GM19397 (cell line): ENCODE results near the gene FAM234A.
"Not testable (repeated sequence)": the region's sequence is repeated elsewhere in the genome, so short reads cannot be mapped to it uniquely, and the experiment has no call there.

Experiments used
- ATAC-seq: cut with Tn5 transposase; IDR thresholded peaks from one replicate; pipeline ENCODE4 v1.9.1; 2021; ENCODE audit warnings: mild to moderate bottlenecking, moderate library complexity; ENCODE audit not compliant: unreplicated experiment

Gene FAM234A

GRCh38 chr16:229731-230281 lies 4.8 kb upstream of the FAM234A start:
- ATAC-seq: no peak

- not testable (repeated sequence) for ATAC-seq
These were observed 4.3 kb upstream of the FAM234A start for GRCh38 chr16:230351-230750.

- no peak for ATAC-seq
These were observed 3.7 kb upstream of the FAM234A start for GRCh38 chr16:230949-231348.

GRCh38 chr16:239948-240277 lies 5.3 kb downstream of the FAM234A start:
- no peak for ATAC-seq

- no peak for ATAC-seq
These were observed 5.9 kb downstream of the FAM234A start for GRCh38 chr16:240559-240958.

- ATAC-seq: no peak
These were observed 7.7 kb downstream of the FAM234A start for GRCh38 chr16:242281-242680.

- ATAC-seq: no peak
These were observed 8.7 kb downstream of the FAM234A start for GRCh38 chr16:243348-243747.

- ATAC-seq: no peak
These were observed 10.5 kb downstream of the FAM234A start for GRCh38 chr16:245105-245504.

GRCh38 chr16:247027-247426 lies 12.4 kb downstream of the FAM234A start:
- no peak for ATAC-seq

- no peak for ATAC-seq
These were observed 14.8 kb downstream of the FAM234A start for GRCh38 chr16:249431-249830.

- ATAC-seq: no peak
These were observed 18.0 kb downstream of the FAM234A start for GRCh38 chr16:252366-253337.

GRCh38 chr16:253833-254232 lies 19.2 kb downstream of the FAM234A start:
- ATAC-seq: no peak

- no peak for ATAC-seq
These were observed 19.8 kb downstream of the FAM234A start for GRCh38 chr16:254461-254860.

- ATAC-seq: no peak
These were observed 20.6 kb downstream of the FAM234A start for GRCh38 chr16:255183-255582.

- ATAC-seq: not testable (repeated sequence)
These were observed 23.5 kb downstream of the FAM234A start for GRCh38 chr16:258091-258490.

GRCh38 chr16:259226-259625 lies 24.6 kb downstream of the FAM234A start:
- no peak for ATAC-seq

GRCh38 chr16:259814-260253 lies 25.2 kb downstream of the FAM234A start:
- ATAC-seq: no peak

GRCh38 chr16:260326-260725 lies 25.7 kb downstream of the FAM234A start:
- ATAC-seq: no peak

GRCh38 chr16:261031-261691 lies 26.5 kb downstream of the FAM234A start:
- no peak for ATAC-seq

GRCh38 chr16:262121-262745 lies 27.6 kb downstream of the FAM234A start:
- no peak for ATAC-seq

- no peak for ATAC-seq
These were observed 28.7 kb downstream of the FAM234A start for GRCh38 chr16:263182-263774.
